A549 (cell line): ENCODE measurements around the gene KCNN1. TPM values are rescaled to one million over a fixed set of nuclear protein-coding genes. Genes with fewer than 3 reads are reported as not detected.

ENCODE experiments used
- ATAC-seq, 2 experiments: fragments of 200-7000 bp in 1 of 2; fragments of >200 bp in 1 of 2; cut with Nextera tagmentation in 1 of 2; cut with Tn5 transposase in 1 of 2; 3 replicates each; pipeline versions ENCODE4 v1.8.0 to v1.9.1; 2018 to 2020; ENCODE audit warnings: mild to moderate bottlenecking in 1 of 2, moderate library complexity in 1 of 2
- CTCF ChIA-PET: fragments of 300-600 bp; sonication (Branson Sonifier 250); formaldehyde crosslinking; extraction: SDS; loops from one replicate; lab custom pipeline; 2021; ENCODE audit warnings: antibody characterized with exemption, inconsistent platforms; lab: Yijun Ruan, JAX
- POLR2A ChIA-PET: fragments of 350-600 bp; formaldehyde crosslinking; extraction: SDS; loops from one replicate; lab custom pipeline; 2021; ENCODE audit warnings: antibody characterized with exemption, inconsistent platforms; lab: Yijun Ruan, JAX
- DNase-seq, 2 experiments: peaks; one replicate each; pipeline versions ENCODE4 v3.0.0 to v3.0.0-alpha.2; 2011 to 2016; ENCODE audit warnings: low read depth in 1 of 2, low spot score in 1 of 2
- FAIRE-seq: peaks from 2 replicates; lab custom pipeline; 2011; peaks lifted over from hg19 to GRCh38; lab: Jason Lieb, UNC
- H3K27ac ChIP-seq, 2 experiments: fragments of >200 bp; sonication (Bioruptor Twin); formaldehyde crosslinking; 3 replicates each; pipeline ENCODE4 v1.5.1; 2016 to 2017
- H3K4me1 ChIP-seq: fragments of >200 bp; sonication (Bioruptor Twin); formaldehyde crosslinking; 3 replicates; pipeline ENCODE4 v1.6.1; 2016
- H3K4me2 ChIP-seq: fragments of >200 bp; sonication (Bioruptor Twin); formaldehyde crosslinking; 3 replicates; pipeline ENCODE4 v1.6.1; 2016
- H3K4me3 ChIP-seq: fragments of >200 bp; sonication (Bioruptor Twin); formaldehyde crosslinking; 3 replicates; pipeline ENCODE4 v1.5.1; 2016
- H3K9me3 ChIP-seq: fragments of >200 bp; sonication (Bioruptor Twin); formaldehyde crosslinking; 3 replicates; pipeline ENCODE4 v1.6.1; 2016
- CBX2 ChIP-seq: fragments of 200-600 bp; sonication (generic); IDR thresholded peaks from 2 replicates; pipeline ENCODE4 v1.6.1; 2016; ENCODE audit warnings: low read depth, mild to moderate bottlenecking, borderline replicate concordance
- CBX8 ChIP-seq: fragments of 200-600 bp; sonication (generic); IDR thresholded peaks from 2 replicates; pipeline ENCODE4 v1.6.1; 2016
- CHD2 ChIP-seq: fragments of 150-350 bp; IDR thresholded peaks from 2 replicates; pipeline ENCODE4 v1.6.1; 2014; ENCODE audit warnings: low read length; ENCODE audit not compliant: partially characterized antibody
- EHF ChIP-seq: fragments of 250-450 bp; sonication (Bioruptor Pico); IDR thresholded peaks from 2 replicates; pipeline ENCODE4 v1.5.0; 2020; ENCODE audit warnings: mild to moderate bottlenecking
- EHMT2 ChIP-seq: fragments of 200-600 bp; sonication (generic); IDR thresholded peaks from 2 replicates; pipeline ENCODE4 v1.6.1; 2016; ENCODE audit warnings: antibody characterized with exemption, low read depth, mild to moderate bottlenecking, moderate library complexity
- FOSB ChIP-seq: fragments of 250-450 bp; sonication (Bioruptor Pico); IDR thresholded peaks from 2 replicates; pipeline ENCODE4 v1.5.0; 2020; ENCODE audit warnings: mild to moderate bottlenecking, moderate library complexity
- FOSL2 ChIP-seq, 2 experiments: fragments of 450-650 bp in 1 of 2; fragments of >200 bp in 1 of 2; sonication (Bioruptor Twin) in 1 of 2; formaldehyde crosslinking; IDR thresholded peaks; 2 replicates each; pipeline versions ENCODE4 v1.5.0 to v1.6.1; 2016 to 2020; ENCODE audit warnings: mild to moderate bottlenecking in 1 of 2, moderate library complexity in 1 of 2
- HOXB13 ChIP-seq: fragments of 250-450 bp; sonication (Bioruptor Pico); IDR thresholded peaks from 2 replicates; pipeline ENCODE4 v1.5.0; 2020; ENCODE audit warnings: low read depth, mild to moderate bottlenecking, moderate library complexity
- HOXB5 ChIP-seq: fragments of 250-450 bp; sonication (Bioruptor Pico); IDR thresholded peaks from 2 replicates; pipeline ENCODE4 v1.5.0; 2020; ENCODE audit warnings: mild to moderate bottlenecking, moderate library complexity
- JUN ChIP-seq, 2 experiments: fragments of >200 bp; sonication (Bioruptor Twin); formaldehyde crosslinking; IDR thresholded peaks; 2 replicates in 1 of 2; 3 replicates in 1 of 2; pipeline ENCODE4 v1.6.1; 2016 to 2017
- JUNB ChIP-seq: fragments of >200 bp; sonication (Bioruptor Twin); formaldehyde crosslinking; IDR thresholded peaks from 2 replicates; pipeline ENCODE4 v1.6.1; 2016
- KDM1A ChIP-seq: fragments of 200-600 bp; sonication (generic); IDR thresholded peaks from 2 replicates; pipeline ENCODE4 v1.6.1; 2016; ENCODE audit warnings: low read depth, mild to moderate bottlenecking
- MAZ ChIP-seq: fragments of 150-350 bp; IDR thresholded peaks from 2 replicates; pipeline ENCODE4 v1.6.1; 2014; ENCODE audit warnings: antibody characterized with exemption, low read depth, low read length, borderline replicate concordance
- NFE2L2 ChIP-seq: fragments of 150-350 bp; conservative IDR thresholded peaks from 2 replicates; pipeline ENCODE4 v1.6.1; 2014; ENCODE audit warnings: low read length
- PHF8 ChIP-seq: fragments of 200-600 bp; sonication (generic); IDR thresholded peaks from 2 replicates; pipeline ENCODE4 v1.6.1; 2016; ENCODE audit warnings: low read depth, mild to moderate bottlenecking, antibody characterized with exemption, moderate library complexity, borderline replicate concordance
- POLR2A ChIP-seq: IDR thresholded peaks from 2 replicates; pipeline ENCODE4 v1.6.1; 2012; ENCODE audit warnings: mild to moderate bottlenecking, low read length
- RAD21 ChIP-seq, 2 experiments: fragments of >200 bp in 1 of 2; sonication (Bioruptor Twin) in 1 of 2; formaldehyde crosslinking in 1 of 2; IDR thresholded peaks in 1 of 2; conservative IDR thresholded peaks in 1 of 2; 2 replicates in 1 of 2; 3 replicates in 1 of 2; pipeline ENCODE4 v1.6.1; 2012 to 2018; ENCODE audit warnings: inconsistent platforms in 1 of 2
- RCOR1 ChIP-seq: fragments of 150-350 bp; IDR thresholded peaks from 2 replicates; pipeline ENCODE4 v1.6.1; 2014; ENCODE audit warnings: antibody characterized with exemption, low read length, low read depth
- RNF2 ChIP-seq: fragments of 200-600 bp; sonication (generic); IDR thresholded peaks from 2 replicates; pipeline ENCODE4 v1.6.1; 2016; ENCODE audit warnings: low read depth, mild to moderate bottlenecking, antibody characterized with exemption, moderate library complexity, borderline replicate concordance
- SMC3 ChIP-seq: fragments of >200 bp; sonication (Bioruptor Twin); formaldehyde crosslinking; IDR thresholded peaks from 3 replicates; pipeline ENCODE4 v1.6.1; 2018; ENCODE audit warnings: inconsistent platforms
- SREBF2 ChIP-seq: fragments of 450-650 bp; IDR thresholded peaks from 2 replicates; pipeline ENCODE4 v1.6.1; 2014; ENCODE audit warnings: mild to moderate bottlenecking, moderate library complexity
- ZC3H11A ChIP-seq: fragments of 450-650 bp; IDR thresholded peaks from 2 replicates; pipeline ENCODE4 v1.6.1; 2014; ENCODE audit warnings: antibody characterized with exemption, mild to moderate bottlenecking
- ZFP36 ChIP-seq: fragments of 450-650 bp; IDR thresholded peaks from 2 replicates; pipeline ENCODE4 v1.6.1; 2014; ENCODE audit warnings: borderline replicate concordance; ENCODE audit not compliant: partially characterized antibody
- WGBS: methylation state at CpG from one replicate; pipeline ENCODE4 v1.1.6; 2017; ENCODE audit errors: missing lambda C conversion rate; 5-methylcytosine and 5-hydroxymethylcytosine counted together
- polyA plus RNA-seq, 4 experiments: library from polyadenylated mRNA; depleted of rRNA in 3 of 4; stranded (reverse); fragments of >200 nt; fragmentation: RNase III in 1 of 4; extraction: RNeasy Plus Mini Kit Qiagen cat#74134 plus additional on column Dnase treatment in 1 of 4; gene quantifications; 2 replicates in 3 of 4; 3 replicates in 1 of 4; pipeline ENCODE4 v1.2.3, GENCODE V29; 2011 to 2017
- TF ChIP-seq, protein P1 (sequence below): fragments of 150-350 bp; IDR thresholded peaks from 2 replicates; pipeline ENCODE4 v1.6.1; 2014; ENCODE audit warnings: low read depth, mild to moderate bottlenecking, low read length
- TF ChIP-seq, protein P2 (sequence below): fragments of 250-450 bp; sonication (Bioruptor Pico); IDR thresholded peaks from 2 replicates; pipeline ENCODE4 v1.5.0; 2020; ENCODE audit warnings: low read depth, mild to moderate bottlenecking, moderate library complexity
- TF ChIP-seq, protein P3 (sequence below): IDR thresholded peaks from 2 replicates; pipeline ENCODE4 v1.6.1; 2012; ENCODE audit warnings: low read depth, borderline replicate concordance

KCNN1 gene
- polyA plus RNA-seq, 2 of the 4 experiments (the other 2 are of a cell fraction): 0.43 to 0.85 TPM

DNA sequence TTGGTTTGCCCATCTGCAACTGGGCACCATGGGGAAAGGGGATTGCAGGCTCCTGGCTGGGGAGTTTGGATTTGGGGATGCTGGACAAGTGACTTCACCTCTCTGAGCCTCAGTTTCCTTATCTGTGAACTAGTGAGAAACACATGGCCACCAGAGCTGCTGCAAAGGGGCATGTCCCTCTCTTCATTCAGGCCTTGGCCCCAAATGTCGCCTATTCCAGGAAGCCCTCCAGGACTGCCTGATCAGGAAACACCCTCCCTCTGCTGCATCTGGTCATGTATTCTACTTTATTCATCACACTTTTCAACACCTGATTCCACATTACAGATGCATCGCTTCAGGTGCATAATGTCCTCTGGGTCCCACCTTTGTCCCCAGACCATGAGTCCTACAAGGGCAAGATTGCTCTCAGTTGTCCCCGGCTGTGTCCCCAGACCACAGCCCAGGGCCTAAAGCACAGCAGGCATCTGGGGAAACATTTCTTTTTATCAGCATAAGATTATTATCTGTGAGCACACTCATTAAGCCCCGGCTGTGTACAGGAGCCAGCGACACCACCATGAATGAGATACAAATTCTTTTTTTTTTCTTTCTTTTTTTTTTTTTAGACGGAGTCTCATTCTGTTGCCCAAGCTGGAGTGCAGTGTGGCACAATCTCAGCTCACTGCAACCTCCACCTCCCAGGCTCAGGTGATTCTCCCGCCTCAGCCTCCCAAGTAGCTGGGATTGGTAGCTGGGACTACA is 78.6 kb downstream of the KCNN1 start:
- Histone ChIP-seq H3K4me3 (no peak overlapping the region), H3K27ac (peak overlapping the region; percentile 12 to 73; a peak in 4 of 6 replicates), H3K4me1 (peaks cover 19% of the 10 kb centered on the region), H3K4me2 (peak overlapping the region; percentile 60), H3K9me3 (no peaks in the 10 kb centered on the region)
- TF ChIP-seq MAZ (no peak), ZFP36 (peak; percentile 94)
- DNase-seq: no peak
- no peak for FAIRE-seq
- ChIA-PET POLR2A (interaction anchor here (0.7 kb wide), 1 partner anchor 10 kb away, joined by 3 read pairs; no protein-coding TSS in a partner anchor), CTCF (interaction anchor here (0.6 to 1.7 kb wide), 5 partner anchors 12 to 107 kb away, joined by 3 to 8 read pairs (median 4); partner anchors contain the start of gene IL12RB1)
- 74% methylated on average over 7 of the region's 7 CpGs for WGBS
- ATAC-seq: no peak

DNA sequence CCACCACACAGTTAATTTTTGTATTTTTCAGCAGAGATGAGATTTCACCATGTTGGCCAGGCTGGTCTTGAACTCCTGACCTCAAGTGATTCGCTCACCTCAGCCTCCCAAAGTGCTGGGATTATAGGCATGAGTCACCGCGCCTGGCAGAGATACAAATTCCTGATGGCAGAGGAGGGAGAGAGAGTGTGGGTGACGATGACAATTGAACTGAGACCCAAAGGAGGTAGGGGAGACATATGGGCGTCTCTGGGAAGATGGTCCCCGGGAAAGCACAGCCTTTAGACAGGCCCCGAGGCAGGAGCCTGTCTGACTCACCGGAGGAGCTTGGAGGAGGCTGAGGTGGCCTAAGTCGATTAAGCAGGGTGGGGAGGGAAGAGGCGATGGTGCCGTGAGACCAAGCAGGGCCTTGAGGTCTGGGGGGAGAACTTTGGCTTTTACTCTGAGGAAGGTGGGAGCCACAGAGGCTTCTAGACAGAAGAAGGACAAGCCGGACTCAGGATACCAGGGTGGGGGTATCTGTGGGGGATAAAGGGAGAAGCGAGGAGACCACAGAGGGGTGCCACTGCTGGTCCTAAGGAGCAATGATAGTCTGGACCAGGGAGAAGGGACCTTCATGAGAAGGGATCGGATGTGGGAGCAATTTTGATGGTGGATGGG is 79.3 kb downstream of the KCNN1 start:
- ChIA-PET POLR2A (interaction anchor here (0.7 kb wide), 1 partner anchor 10 kb away, joined by 3 read pairs; no protein-coding TSS in a partner anchor), CTCF (interaction anchor here (1.7 kb wide), 1 partner anchor 100 kb away, joined by 3 read pairs; no protein-coding TSS in a partner anchor)
- FAIRE-seq (no peak), ATAC-seq (peak; percentile 56 to 81; a peak in 4 of 6 replicates), DNase-seq (peak in 1 of 2 experiments; percentile 54)
- Histone ChIP-seq H3K27ac (peak overlapping the region; percentile 30 to 73; a peak in 4 of 6 replicates), H3K4me3 (no peak overlapping the region), H3K4me1 (peaks cover 19% of the 10 kb centered on the region), H3K4me2 (peak overlapping the region; percentile 60), H3K9me3 (no peaks in the 10 kb centered on the region)
- WGBS: 30% methylated on average over 14 of the region's 14 CpGs
- TF ChIP-seq JUNB (0 out of 2 replicates have a peak, but pooled peaks have one; percentile 11), HOXB5 (CRISPR knock-in tag) (no peak), RNF2 (no peak), FOSL2 (IDR thresholded peaks at IDR 0.05) (no peak), FOSL2 (CRISPR knock-in tag; IDR thresholded peaks at IDR 0.05) (peak; percentile 83), ZFP36 (peak; percentile 27)
- TF ChIP-seq, protein P1, sequence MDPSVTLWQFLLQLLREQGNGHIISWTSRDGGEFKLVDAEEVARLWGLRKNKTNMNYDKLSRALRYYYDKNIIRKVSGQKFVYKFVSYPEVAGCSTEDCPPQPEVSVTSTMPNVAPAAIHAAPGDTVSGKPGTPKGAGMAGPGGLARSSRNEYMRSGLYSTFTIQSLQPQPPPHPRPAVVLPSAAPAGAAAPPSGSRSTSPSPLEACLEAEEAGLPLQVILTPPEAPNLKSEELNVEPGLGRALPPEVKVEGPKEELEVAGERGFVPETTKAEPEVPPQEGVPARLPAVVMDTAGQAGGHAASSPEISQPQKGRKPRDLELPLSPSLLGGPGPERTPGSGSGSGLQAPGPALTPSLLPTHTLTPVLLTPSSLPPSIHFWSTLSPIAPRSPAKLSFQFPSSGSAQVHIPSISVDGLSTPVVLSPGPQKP: no peak

DNA sequence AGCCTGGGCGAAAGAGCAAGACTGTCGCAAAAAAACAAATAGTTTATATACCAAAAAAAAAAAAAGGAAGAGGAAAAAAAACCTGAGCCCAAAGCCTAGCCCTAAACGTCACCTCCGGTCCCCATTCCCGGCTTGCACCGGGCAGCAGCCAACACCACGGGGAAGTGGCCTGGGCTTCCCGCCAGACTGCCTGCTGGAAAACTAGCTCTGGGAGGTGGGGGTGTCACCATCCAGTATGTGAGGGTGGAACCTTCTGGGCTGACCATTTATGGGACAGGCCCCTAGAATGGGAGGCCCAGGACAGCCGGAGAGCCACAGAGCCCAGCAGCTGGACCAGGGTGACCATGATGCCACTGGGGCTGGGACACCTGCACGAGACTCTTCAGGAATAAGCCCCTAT is 82.5 kb downstream of the KCNN1 start:
- CTCF ChIA-PET: interaction anchor here (1.9 kb wide), 1 partner anchor 42 kb away, joined by 5 read pairs; no protein-coding TSS in a partner anchor
- no peak for FAIRE-seq
- POLR2A ChIA-PET: interaction anchor here (0.7 kb wide), 1 partner anchor 64 kb away, joined by 3 read pairs; no protein-coding TSS in a partner anchor
- peaks cover 24% of the 10 kb centered on the region for H3K4me1 ChIP-seq
- DNase-seq: no peak
- TF ChIP-seq RCOR1 (no peak), SMC3 (no peak), FOSB (no peak), POLR2A (no peak), CBX2 (no peak), JUN (IDR thresholded peaks at IDR 0.05) (no peak), EHF (CRISPR knock-in tag) (no peak), EHMT2 (no peak), ZC3H11A (no peak), HOXB13 (CRISPR knock-in tag) (no peak), RAD21 (conservative IDR thresholded peaks at IDR 0.05 in 1 of 2, IDR thresholded peaks at IDR 0.05 in 1 of 2) (no peak), SREBF2 (no peak), CBX8 (no peak), NFE2L2 (no peak), KDM1A (no peak), FOSL2 (IDR thresholded peaks at IDR 0.05) (no peak), FOSL2 (CRISPR knock-in tag; IDR thresholded peaks at IDR 0.05) (no peak), PHF8 (no peak), CHD2 (no peak)
- TF ChIP-seq, protein P2, sequence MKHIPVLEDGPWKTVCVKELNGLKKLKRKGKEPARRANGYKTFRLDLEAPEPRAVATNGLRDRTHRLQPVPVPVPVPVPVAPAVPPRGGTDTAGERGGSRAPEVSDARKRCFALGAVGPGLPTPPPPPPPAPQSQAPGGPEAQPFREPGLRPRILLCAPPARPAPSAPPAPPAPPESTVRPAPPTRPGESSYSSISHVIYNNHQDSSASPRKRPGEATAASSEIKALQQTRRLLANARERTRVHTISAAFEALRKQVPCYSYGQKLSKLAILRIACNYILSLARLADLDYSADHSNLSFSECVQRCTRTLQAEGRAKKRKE (CRISPR knock-in tag): no peak
- TF ChIP-seq, protein P3, sequence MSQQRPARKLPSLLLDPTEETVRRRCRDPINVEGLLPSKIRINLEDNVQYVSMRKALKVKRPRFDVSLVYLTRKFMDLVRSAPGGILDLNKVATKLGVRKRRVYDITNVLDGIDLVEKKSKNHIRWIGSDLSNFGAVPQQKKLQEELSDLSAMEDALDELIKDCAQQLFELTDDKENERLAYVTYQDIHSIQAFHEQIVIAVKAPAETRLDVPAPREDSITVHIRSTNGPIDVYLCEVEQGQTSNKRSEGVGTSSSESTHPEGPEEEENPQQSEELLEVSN: no peak
- TF ChIP-seq, all 56 proteins: peak for 0
- Histone ChIP-seq H3K4me2 (no peak overlapping the region), H3K4me3 (no peak overlapping the region), H3K27ac (no peak overlapping the region), H3K9me3 (no peaks in the 10 kb centered on the region)
- WGBS: 71% methylated on average over 10 of the region's 10 CpGs
- 0 out of 6 replicates have a peak, but pooled peaks of 1 of the 2 experiments have one; percentile 27 for ATAC-seq
